HEK293T (cell line): ENCODE measurements around the gene PTDSS2.

Experiments
- CTCF ChIA-PET: fragments of 350-600 bp; formaldehyde crosslinking; extraction: SDS; loops from one replicate; lab custom pipeline; 2021; ENCODE audit warnings: antibody characterized with exemption, inconsistent platforms; lab: Yijun Ruan, JAX
- POLR2A ChIA-PET: fragments of 350-600 bp; formaldehyde crosslinking; extraction: SDS; loops from one replicate; lab custom pipeline; 2020; ENCODE audit warnings: antibody characterized with exemption, inconsistent platforms; lab: Yijun Ruan, JAX
- DNase-seq: peaks from one replicate; pipeline ENCODE4 v3.0.0; 2012; ENCODE audit warnings: mixed read lengths; ENCODE audit errors: extremely low spot score
- ARNT ChIP-seq: fragments of 450-650 bp; IDR thresholded peaks from 2 replicates; pipeline ENCODE4 v1.6.1; 2017; ENCODE audit warnings: mild to moderate bottlenecking
- BHLHE40 ChIP-seq: fragments of 450-650 bp; IDR thresholded peaks from 2 replicates; pipeline ENCODE4 v1.6.1; 2016; ENCODE audit warnings: mild to moderate bottlenecking, moderate library complexity, borderline replicate concordance
- CTBP1 ChIP-seq: fragments of 450-650 bp; IDR thresholded peaks from 2 replicates; pipeline ENCODE4 v1.6.1; 2016; ENCODE audit warnings: borderline replicate concordance
- ELF4 ChIP-seq: fragments of 450-650 bp; IDR thresholded peaks from 2 replicates; pipeline ENCODE4 v1.6.1; 2017; ENCODE audit warnings: antibody characterized with exemption
- FOXA1 ChIP-seq: fragments of 450-650 bp; IDR thresholded peaks from 2 replicates; pipeline ENCODE4 v1.6.1; 2016; ENCODE audit warnings: mild to moderate bottlenecking
- FOXK2 ChIP-seq: fragments of 450-650 bp; IDR thresholded peaks from 2 replicates; pipeline ENCODE4 v1.6.1; 2016; ENCODE audit warnings: mild to moderate bottlenecking
- FOXM1 ChIP-seq: fragments of 450-650 bp; IDR thresholded peaks from 2 replicates; pipeline ENCODE4 v1.6.1; 2017; ENCODE audit warnings: mild to moderate bottlenecking, borderline replicate concordance
- HDGF ChIP-seq: fragments of 450-650 bp; IDR thresholded peaks from 2 replicates; pipeline ENCODE4 v1.6.1; 2017; ENCODE audit warnings: antibody characterized with exemption, borderline replicate concordance
- L3MBTL2 ChIP-seq: fragments of 450-650 bp; conservative IDR thresholded peaks from 2 replicates; pipeline ENCODE4 v1.6.1; 2016; ENCODE audit warnings: mild to moderate bottlenecking
- LEF1 ChIP-seq: fragments of 450-650 bp; IDR thresholded peaks from 2 replicates; pipeline ENCODE4 v1.6.1; 2017; ENCODE audit warnings: mild to moderate bottlenecking, borderline replicate concordance
- NFRKB ChIP-seq: fragments of 450-650 bp; IDR thresholded peaks from 2 replicates; pipeline ENCODE4 v1.6.1; 2016; ENCODE audit warnings: mild to moderate bottlenecking, moderate library complexity
- SP1 ChIP-seq: fragments of 450-650 bp; IDR thresholded peaks from 2 replicates; pipeline ENCODE4 v1.6.1; 2017
- SUZ12 ChIP-seq: fragments of 450-650 bp; IDR thresholded peaks from 2 replicates; pipeline ENCODE4 v1.6.1; 2016; ENCODE audit warnings: mild to moderate bottlenecking
- TARDBP ChIP-seq: fragments of 450-650 bp; IDR thresholded peaks from 2 replicates; pipeline ENCODE4 v1.6.1; 2016
- ZNF384 ChIP-seq: fragments of 450-650 bp; IDR thresholded peaks from 2 replicates; pipeline ENCODE4 v1.6.1; 2016
- TF ChIP-seq, protein P1 (sequence below): fragments of 450-650 bp; IDR thresholded peaks from 2 replicates; pipeline ENCODE4 v1.6.1; 2016

PTDSS2 gene

DNA sequence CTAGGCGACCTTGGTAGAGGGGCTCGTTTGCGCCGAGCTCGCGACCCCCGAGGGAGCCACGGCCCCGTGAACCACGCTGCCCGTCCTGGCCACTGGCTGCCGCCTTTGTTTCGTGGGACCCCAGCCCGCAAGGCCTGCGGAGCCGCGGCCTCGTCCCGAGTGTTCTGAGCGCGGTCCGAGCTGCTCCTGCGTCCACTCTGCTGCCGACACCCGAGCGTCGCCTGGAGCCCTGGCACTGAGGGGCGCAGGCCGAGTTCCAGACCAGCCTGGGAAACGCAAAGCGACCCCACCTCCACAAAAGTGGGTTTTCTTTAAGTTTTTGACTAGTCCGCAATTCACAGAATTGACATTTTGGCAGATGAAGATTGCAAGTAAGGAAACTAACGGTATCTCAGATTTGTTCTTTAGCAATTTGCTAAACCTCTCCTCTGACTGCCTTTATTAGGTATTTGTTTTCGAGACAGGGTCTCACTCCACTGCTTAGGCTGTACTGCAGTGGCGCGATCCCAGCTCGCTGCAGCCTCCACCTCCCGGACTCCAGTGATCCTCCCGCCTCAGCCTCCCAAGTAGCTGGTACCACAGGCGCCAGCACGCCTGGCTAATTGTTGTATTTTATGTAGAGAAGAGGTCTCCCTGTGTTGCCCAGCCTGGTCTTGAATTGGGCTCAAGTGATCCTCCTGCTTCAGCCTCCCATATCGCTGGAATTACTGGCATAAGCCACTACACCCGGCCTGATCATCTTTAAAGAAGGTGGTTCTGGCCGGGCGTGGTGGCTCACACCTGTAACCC lies 57.8 kb downstream of the PTDSS2 start:
- ChIA-PET CTCF (no interaction called here), POLR2A (interaction anchor here (2.4 kb wide), 1 partner anchor 9 kb away, joined by 13 read pairs; no protein-coding TSS in a partner anchor)
- TF ChIP-seq NFRKB: no peak
- no peak for TF ChIP-seq ZNF384
- TF ChIP-seq LEF1: no peak
- TF ChIP-seq ELF4: no peak
- no peak for TF ChIP-seq SUZ12
- TF ChIP-seq FOXA1: no peak
- TF ChIP-seq SP1: no peak
- no peak for TF ChIP-seq BHLHE40
- TF ChIP-seq TARDBP: no peak
- no peak for TF ChIP-seq L3MBTL2
- TF ChIP-seq CTBP1: no peak
- DNase-seq: no peak

DNA sequence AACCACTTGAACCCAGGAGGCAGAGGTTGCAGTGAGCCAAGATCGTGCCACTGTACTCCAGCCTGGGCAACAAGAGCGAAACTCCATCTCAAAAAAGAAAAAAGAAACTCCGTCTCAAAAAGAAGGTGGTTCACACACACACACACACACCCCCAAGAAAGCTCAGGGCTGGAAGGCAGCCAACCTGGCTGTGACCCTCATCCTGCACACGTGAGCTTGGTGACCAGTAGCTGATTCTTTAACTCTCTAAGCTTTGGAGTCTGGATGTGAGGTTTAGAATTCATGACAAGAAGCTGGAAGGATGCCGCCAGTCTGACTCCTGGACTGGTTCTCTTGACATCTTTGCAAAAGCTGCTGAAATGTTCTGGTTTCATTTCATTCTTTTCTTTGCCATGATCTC lies 58.9 kb downstream of the PTDSS2 start:
- TF ChIP-seq SUZ12 (no peak), FOXM1 (no peak), SP1 (no peak), ZNF384 (no peak), L3MBTL2 (no peak), FOXA1 (no peak)
- TF ChIP-seq, protein P1, sequence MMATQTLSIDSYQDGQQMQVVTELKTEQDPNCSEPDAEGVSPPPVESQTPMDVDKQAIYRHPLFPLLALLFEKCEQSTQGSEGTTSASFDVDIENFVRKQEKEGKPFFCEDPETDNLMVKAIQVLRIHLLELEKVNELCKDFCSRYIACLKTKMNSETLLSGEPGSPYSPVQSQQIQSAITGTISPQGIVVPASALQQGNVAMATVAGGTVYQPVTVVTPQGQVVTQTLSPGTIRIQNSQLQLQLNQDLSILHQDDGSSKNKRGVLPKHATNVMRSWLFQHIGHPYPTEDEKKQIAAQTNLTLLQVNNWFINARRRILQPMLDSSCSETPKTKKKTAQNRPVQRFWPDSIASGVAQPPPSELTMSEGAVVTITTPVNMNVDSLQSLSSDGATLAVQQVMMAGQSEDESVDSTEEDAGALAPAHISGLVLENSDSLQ: no peak
- DNase-seq: no peak
- POLR2A ChIA-PET: no interaction called here
- CTCF ChIA-PET: no interaction called here

DNA sequence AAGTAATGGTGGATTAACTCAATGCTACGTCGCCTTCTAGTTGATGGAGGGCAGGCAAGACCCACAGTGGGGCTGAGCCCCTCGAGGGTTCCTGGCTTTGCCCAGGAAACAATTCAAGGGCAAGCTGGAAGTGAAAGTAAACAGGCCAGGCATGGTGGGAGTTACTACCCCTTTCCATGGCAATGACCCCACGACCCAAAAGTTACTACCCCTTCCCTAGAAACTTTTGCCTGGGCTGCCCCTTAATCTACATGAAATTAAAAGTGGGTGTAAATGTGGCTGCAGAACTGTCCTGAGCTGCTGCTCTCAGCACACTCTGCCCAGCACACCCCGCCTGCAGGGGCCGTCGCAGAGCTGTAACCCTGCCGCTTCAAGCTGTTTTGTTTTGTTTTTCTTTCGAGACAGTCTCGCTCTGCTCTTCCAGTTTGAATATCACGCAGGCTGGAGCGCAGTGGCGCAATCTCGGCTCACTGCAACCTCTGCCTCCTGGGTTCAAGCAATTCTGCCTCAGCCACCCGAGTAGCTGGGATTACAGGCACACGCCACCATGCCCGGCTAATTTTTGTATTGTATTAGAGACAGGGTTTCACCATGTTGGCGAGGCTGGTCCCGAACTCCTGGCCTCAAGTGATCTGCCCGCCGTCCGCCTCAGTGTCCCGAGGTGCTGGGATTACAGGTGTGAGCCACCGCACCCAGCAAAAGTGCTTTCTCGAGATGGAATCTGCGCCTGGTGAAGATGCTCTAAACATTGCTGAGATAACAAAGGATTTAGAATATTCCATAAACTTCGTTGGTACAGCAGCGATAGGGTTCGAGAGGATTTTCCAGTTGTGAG lies 62.9 kb downstream of the PTDSS2 start:
- ChIA-PET POLR2A (no interaction called here), CTCF (no interaction called here)
- TF ChIP-seq NFRKB: no peak
- TF ChIP-seq L3MBTL2: no peak
- no peak for TF ChIP-seq ELF4
- no peak for TF ChIP-seq SUZ12
- TF ChIP-seq FOXM1: no peak
- no peak for TF ChIP-seq SP1
- no peak for TF ChIP-seq HDGF
- TF ChIP-seq, protein P1: no peak
- no peak for TF ChIP-seq TARDBP
- no peak for TF ChIP-seq CTBP1
- no peak for TF ChIP-seq FOXA1
- no peak for TF ChIP-seq ARNT
- TF ChIP-seq ZNF384: no peak
- no peak for TF ChIP-seq LEF1
- TF ChIP-seq BHLHE40: no peak
- DNase-seq: no peak

DNA sequence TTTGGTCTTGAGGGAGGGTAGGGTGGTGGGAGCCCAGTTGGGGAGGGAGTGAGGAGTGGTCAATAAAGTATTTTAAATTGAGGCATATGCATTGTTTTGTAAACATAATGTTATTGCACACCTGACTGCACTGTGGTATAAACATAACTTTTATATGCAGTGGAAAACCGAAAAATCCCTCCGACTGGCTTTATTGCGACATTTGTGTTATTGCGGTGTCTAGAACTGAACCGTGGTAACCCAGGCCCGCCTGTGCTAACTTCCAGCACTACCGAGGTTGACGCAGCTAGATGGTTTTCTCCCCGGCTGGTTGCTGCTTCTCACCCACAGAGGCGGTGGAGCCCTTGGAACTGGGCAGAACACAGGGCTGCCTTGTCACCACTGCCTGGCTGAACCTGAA lies 64.5 kb downstream of the PTDSS2 start:
- TF ChIP-seq SP1 (no peak), FOXM1 (no peak), ZNF384 (no peak), FOXK2 (no peak), L3MBTL2 (no peak), ARNT (no peak), SUZ12 (no peak)
- TF ChIP-seq, protein P1: no peak
- CTCF ChIA-PET: no interaction called here
- POLR2A ChIA-PET: no interaction called here
- no peak for DNase-seq

DNA sequence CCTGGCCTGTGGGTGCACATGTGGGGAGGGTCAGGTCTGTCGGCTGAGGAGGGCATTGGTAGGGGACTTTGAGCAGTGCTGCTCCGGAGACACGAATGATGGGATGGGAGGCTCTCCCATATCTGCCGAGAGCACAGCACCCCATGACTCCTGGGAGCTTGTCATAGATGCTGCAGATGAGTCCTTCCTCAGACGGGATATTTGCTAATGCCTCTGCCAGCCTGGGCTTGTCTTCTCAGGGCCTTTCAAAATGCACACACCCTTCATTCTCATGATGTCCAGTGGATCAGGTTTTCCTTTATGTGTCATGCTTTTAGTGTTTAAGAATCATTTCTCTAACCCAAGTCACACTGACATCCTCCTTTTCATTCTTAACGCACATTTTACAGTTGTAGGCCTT lies 65.1 kb downstream of the PTDSS2 start:
- no peak for DNase-seq
- POLR2A ChIA-PET: no interaction called here
- no peak for TF ChIP-seq FOXK2
- no peak for TF ChIP-seq LEF1
- no peak for TF ChIP-seq ZNF384
- no peak for TF ChIP-seq ELF4
- TF ChIP-seq BHLHE40: no peak
- TF ChIP-seq CTBP1: no peak
- TF ChIP-seq FOXM1: no peak
- no peak for TF ChIP-seq SUZ12
- TF ChIP-seq FOXA1: no peak
- no peak for TF ChIP-seq TARDBP
- TF ChIP-seq ARNT: no peak
- TF ChIP-seq SP1: no peak
- TF ChIP-seq NFRKB: no peak
- TF ChIP-seq, protein P1: no peak
- TF ChIP-seq L3MBTL2: no peak
- no peak for TF ChIP-seq HDGF
- CTCF ChIA-PET: no interaction called here
